ENCODE data around the gene ALG11. TPM values are rescaled to one million over a fixed set of nuclear protein-coding genes. Genes with fewer than 3 reads are reported as not detected.

The ALG11 gene
- total RNA-seq, 1 donor from 2014 or later = 44.6 TPM

- Histone ChIP-seq H3K36me3 (no peaks in the 10 kb centered on the region), H3K9ac (no peak overlapping the region), H3K4me2 (no peak overlapping the region), H4K20me1 (ENCODE audit: low read depth) (no peaks in the 10 kb centered on the region), H3K9me3 (ENCODE audit: low read depth) (no peaks in the 10 kb centered on the region), H3K4me1 (no peaks in the 10 kb centered on the region), H3K4me3 (no peak overlapping the region), H2AFZ (replicated peaks) (no peak overlapping the region), H3K27me3 (no peaks in the 10 kb centered on the region), H3K27ac (no peak overlapping the region), H3F3A (ENCODE audit: low read depth) (no peaks in the 10 kb centered on the region), H3K79me2 (ENCODE audit: low read depth) (no peaks in the 10 kb centered on the region)
- H3K36me3 Mint-ChIP-seq = peaks cover 12% of the 10 kb centered on the region
- H3K27me3 Mint-ChIP-seq (ENCODE audit: insufficient read depth, low read depth) = no peaks in the 10 kb centered on the region
- H3K27ac Mint-ChIP-seq = no peak overlapping the region
- no peak for DNase-seq (ENCODE audit: low spot score)
- no peak for TF ChIP-seq CTCF (IDR thresholded peaks at IDR 0.05)
- TF ChIP-seq EZH2 (IDR thresholded peaks at IDR 0.05) = no peak
- TF ChIP-seq EZH2phosphoT487 (IDR thresholded peaks at IDR 0.05) = no peak
- peaks cover 3% of the 10 kb centered on the region for H3K4me1 Mint-ChIP-seq
- H3K9me3 Mint-ChIP-seq = peaks cover 8% of the 10 kb centered on the region
- no peak overlapping the region for H3K4me3 Mint-ChIP-seq
Observed at GRCh38 chr13:52034616-52035226, 22.5 kb downstream of the ALG11 start.

- TF ChIP-seq CTCF (IDR thresholded peaks at IDR 0.05) (no peak), EZH2 (IDR thresholded peaks at IDR 0.05) (no peak), EZH2phosphoT487 (IDR thresholded peaks at IDR 0.05) (no peak)
- Histone ChIP-seq H2AFZ (replicated peaks) (no peak overlapping the region), H3K27me3 (no peaks in the 10 kb centered on the region), H3K9ac (no peak overlapping the region), H3K79me2 (ENCODE audit: low read depth) (no peaks in the 10 kb centered on the region), H3K9me3 (ENCODE audit: low read depth) (no peaks in the 10 kb centered on the region), H3K4me1 (no peaks in the 10 kb centered on the region), H3K36me3 (no peaks in the 10 kb centered on the region), H3K4me3 (no peak overlapping the region), H3F3A (ENCODE audit: low read depth) (no peaks in the 10 kb centered on the region), H3K27ac (no peak overlapping the region), H4K20me1 (ENCODE audit: low read depth) (no peaks in the 10 kb centered on the region), H3K4me2 (no peak overlapping the region)
- Mint-ChIP-seq H3K9me3 (peaks cover 2% of the 10 kb centered on the region), H3K4me1 (peaks cover 3% of the 10 kb centered on the region), H3K4me3 (no peak overlapping the region), H3K36me3 (no peaks in the 10 kb centered on the region), H3K27me3 (ENCODE audit: insufficient read depth, low read depth) (no peaks in the 10 kb centered on the region), H3K27ac (no peak overlapping the region)
- DNase-seq (ENCODE audit: low spot score) = no peak
Observed at GRCh38 chr13:52036037-52036436, 23.8 kb downstream of the ALG11 start.

DNA sequence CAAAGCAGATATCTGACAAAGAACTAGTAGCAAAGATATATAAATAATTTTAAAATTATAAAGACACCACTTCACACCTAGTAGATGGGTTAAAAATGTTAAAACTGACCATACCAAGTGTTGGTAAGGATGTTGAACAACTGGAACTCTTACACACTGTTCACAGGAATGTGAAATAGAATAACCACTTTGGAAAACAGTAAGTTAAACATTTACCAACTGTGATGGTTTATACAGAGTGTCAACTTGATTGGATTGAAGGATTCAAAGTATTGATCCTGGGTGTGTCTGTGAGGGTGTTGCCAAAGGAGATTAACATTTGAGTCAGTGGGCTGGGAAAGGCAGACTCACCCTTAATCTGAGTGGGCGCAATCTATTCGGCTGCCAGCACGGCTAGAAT lies 31.5 kb downstream of the ALG11 start:
- Mint-ChIP-seq H3K4me3 (no peak overlapping the region), H3K36me3 (peaks cover 8% of the 10 kb centered on the region), H3K27me3 (ENCODE audit: insufficient read depth, low read depth) (no peaks in the 10 kb centered on the region), H3K4me1 (no peaks in the 10 kb centered on the region), H3K9me3 (peaks cover 4% of the 10 kb centered on the region), H3K27ac (no peak overlapping the region)
- no peak overlapping the region for H3K4me2 ChIP-seq
- H3K4me1 ChIP-seq = no peaks in the 10 kb centered on the region
- no peaks in the 10 kb centered on the region for H3K27me3 ChIP-seq
- H3K36me3 ChIP-seq = no peaks in the 10 kb centered on the region
- no peaks in the 10 kb centered on the region for H4K20me1 ChIP-seq (ENCODE audit: low read depth)
- no peak overlapping the region for H2AFZ ChIP-seq (replicated peaks)
- no peaks in the 10 kb centered on the region for H3K79me2 ChIP-seq (ENCODE audit: low read depth)
- H3K27ac ChIP-seq = no peak overlapping the region
- H3K9me3 ChIP-seq (ENCODE audit: low read depth) = no peaks in the 10 kb centered on the region
- no peak overlapping the region for H3K9ac ChIP-seq
- H3K4me3 ChIP-seq = no peak overlapping the region
- DNase-seq (ENCODE audit: low spot score) = no peak
- H3F3A ChIP-seq (ENCODE audit: low read depth) = no peaks in the 10 kb centered on the region
- no peak for TF ChIP-seq EZH2phosphoT487 (IDR thresholded peaks at IDR 0.05)

- Mint-ChIP-seq H3K9me3 (peaks cover 2% of the 10 kb centered on the region), H3K4me3 (no peak overlapping the region), H3K27ac (no peak overlapping the region), H3K4me1 (no peaks in the 10 kb centered on the region), H3K36me3 (peaks cover 8% of the 10 kb centered on the region), H3K27me3 (ENCODE audit: insufficient read depth, low read depth) (no peaks in the 10 kb centered on the region)
- Histone ChIP-seq H3K79me2 (ENCODE audit: low read depth) (no peaks in the 10 kb centered on the region), H3K4me3 (no peak overlapping the region), H3K27ac (no peak overlapping the region), H3K4me2 (no peak overlapping the region), H3K4me1 (no peaks in the 10 kb centered on the region), H4K20me1 (ENCODE audit: low read depth) (no peaks in the 10 kb centered on the region), H3K9ac (no peak overlapping the region), H3F3A (ENCODE audit: low read depth) (no peaks in the 10 kb centered on the region), H3K9me3 (ENCODE audit: low read depth) (no peaks in the 10 kb centered on the region), H3K36me3 (no peaks in the 10 kb centered on the region), H3K27me3 (no peaks in the 10 kb centered on the region), H2AFZ (replicated peaks) (no peak overlapping the region)
- no peak for TF ChIP-seq EZH2 (IDR thresholded peaks at IDR 0.05)
- no peak for TF ChIP-seq CTCF (IDR thresholded peaks at IDR 0.05)
- no peak for TF ChIP-seq EZH2phosphoT487 (IDR thresholded peaks at IDR 0.05)
- DNase-seq (ENCODE audit: low spot score) = no peak
Observed at GRCh38 chr13:52047463-52047862, 35.3 kb downstream of the ALG11 start.
